ENCODE measurements around the gene SLC41A3.
"Not testable (repeated sequence)": the region's sequence is repeated elsewhere in the genome, so short reads cannot be mapped to it uniquely, and the experiment has no call there.

Gene SLC41A3

DNA sequence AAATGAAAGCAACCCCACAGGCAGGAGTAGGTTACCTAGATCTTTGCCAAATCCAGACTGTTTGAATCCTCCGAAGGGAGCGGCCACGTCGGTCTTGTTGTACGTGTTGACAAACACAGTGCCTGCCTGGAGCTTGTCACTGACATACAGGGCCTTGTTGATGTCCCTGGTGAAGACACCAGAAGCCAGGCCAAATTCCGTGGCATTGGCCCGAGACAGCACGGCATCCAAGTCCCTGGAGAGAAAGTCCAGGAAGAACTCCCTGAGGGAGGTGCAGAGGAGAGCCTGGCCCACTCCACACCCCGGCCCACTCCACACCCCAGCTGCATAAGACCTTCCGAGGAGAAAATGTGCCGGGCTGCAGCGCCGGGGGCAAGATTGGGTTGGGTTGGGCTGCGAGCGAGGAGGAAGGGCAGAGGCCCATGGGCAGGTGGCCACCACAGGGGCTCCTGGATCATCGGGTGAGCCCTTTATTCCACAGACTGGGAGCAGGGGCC is 21.8 kb upstream of the SLC41A3 start:
- no peak for DNase-seq

DNA sequence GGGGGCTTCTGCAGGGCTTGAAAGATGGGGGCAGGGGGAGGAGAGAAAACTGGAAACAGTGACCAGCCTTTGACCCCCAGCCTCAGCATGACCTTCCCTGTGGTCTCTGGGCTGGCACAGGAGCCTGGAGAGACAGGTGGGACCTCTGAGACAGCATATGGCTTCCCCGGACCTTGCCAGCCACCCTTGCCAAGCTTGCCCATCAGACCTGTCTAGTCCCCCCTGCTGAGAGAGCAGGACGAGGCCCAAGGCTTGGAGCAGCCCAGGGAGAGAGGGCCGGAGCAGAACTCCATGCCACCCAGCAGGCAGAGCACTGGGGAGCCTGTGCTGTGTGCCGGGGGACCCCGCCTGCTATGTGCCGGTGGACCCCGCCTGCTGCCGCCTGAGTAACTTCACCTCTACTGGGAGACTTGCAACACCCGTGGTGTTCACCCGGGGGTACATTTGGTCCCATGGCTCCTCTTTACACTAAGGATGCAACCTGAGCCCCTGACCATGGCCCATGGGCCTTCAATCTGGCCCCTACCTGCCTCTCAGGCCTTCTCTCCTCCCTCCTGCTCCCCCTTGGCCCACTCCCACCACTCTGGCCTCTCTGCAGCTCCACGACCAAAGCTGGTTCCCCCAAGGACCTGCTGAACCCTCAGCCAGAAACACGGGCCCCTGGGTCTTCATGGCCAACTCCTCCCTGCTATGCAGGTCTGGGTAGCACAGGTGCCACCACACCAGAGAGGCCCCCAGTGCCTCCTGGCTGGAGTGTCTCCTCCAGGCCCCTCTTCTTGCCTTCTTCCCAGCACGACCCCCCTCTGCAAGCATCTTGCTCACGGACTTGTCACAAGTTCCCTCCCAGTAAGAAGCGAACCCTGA is 21.1 kb upstream of the SLC41A3 start:
- DNase-seq = no peak

DNA sequence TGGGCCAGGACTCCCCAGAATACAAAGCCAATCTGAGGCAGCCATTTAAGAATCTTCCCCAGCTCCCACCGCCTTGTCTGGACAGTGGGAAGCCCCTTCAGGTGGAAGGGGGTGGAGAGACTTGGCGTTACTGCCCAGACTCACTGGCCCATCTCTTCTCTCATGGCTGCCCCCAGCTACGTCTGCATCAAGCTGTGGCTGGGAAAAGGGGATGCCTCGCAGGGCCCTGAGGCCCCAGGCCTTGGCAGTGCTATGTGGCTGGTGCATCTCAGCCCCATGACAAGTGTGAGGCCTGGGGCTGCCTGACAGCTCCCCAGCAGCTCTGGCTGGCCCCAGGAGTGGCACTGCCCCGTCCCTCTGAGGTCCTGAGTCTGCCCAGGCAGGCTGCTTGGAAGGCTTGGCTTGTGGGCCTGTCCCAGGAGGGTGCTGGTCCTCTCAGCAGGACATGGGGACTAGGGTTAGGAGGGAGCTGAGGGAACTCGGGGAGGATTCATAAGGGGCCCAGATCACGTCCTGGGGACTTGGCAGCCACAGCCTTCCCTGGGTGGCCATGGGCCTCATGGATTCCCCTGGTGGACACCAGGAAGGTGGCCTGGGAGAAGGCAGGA is 20.2 kb upstream of the SLC41A3 start:
- DNase-seq = no peak

DNA sequence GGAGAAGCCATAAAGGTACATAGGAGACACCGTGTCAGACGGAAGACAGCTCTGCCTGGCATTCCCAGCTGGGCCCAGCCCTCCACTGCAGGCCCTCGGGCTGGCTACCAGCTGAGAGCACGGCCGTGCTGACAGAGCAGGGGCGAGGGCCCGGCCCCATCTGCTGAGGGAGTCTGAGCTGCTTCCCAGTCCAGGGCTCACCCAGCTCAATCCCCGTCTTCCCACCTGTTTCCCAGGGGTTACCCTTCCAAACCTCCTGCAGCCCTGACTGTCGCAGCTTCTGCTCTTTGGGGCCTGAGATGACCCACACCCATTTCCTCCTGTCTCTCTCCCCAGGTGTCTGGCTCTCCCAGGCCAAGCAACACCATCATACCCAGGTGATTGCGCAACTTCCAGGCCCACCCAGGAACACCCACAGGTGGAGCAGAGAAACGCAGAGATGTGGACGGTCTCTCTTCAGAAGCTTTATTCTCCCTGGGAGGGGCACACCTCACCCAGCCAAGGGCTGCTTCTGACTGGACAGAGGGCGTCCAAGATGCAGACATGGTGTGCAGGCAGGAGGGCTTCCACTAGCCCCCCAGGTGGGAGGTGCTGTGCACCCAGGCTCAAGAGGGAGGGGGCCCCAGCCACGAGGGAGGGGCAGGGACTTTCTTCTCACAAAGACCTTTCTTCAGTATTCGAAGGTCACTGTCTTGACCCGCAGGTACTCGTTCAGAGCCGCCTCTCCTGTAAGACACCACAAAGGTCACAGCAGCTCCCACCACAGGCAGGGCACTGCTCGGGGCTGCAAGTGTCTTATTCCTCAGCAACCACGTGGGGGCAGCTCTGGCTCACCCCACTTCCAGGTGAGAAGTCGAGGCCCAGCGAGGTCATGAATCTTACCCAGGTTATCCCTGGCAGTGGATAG is 19.4 kb upstream of the SLC41A3 start:
- DNase-seq = no peak

DNA sequence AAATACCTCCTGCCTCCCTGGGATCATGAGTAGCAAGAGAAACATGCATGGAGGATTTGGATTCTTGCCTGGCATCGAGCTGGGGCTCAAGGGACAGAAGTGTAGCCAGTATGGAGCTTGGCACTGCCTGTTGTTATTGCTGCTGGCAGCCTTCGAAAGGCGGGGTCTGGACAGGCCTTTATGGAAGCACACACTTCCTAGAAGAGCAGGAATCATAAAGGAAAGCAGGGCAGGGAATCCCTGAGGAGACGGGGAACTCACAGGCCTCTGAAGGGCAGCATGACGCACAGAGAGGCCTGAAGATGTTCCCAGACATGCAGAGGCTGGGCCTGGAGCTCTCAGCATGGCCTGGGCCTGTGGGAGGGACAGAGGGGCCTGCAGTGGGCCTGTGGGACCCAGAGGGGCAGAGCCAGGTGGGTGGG is 18.6 kb upstream of the SLC41A3 start:
- no peak for DNase-seq

DNA sequence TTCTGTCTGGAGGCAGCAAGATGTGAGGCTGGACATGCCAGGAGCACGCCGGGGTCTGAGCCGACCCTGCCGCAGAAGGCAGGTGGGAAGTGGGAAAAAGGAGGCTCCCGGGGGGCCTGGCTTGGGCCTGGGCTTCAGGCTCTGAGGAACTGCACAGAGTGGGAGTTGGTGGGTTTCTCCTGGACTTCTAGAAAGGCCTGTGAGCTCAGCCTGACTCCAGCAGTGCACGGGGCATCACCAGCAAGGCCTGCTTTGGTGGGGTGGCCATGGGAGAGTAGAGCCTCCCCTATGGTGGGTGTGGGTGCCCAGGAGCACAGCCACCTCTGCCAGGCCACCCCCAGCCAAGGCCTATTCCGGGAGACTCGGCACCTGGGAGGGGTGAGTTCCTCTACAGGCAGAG is 18.1 kb upstream of the SLC41A3 start:
- no peak for DNase-seq

DNA sequence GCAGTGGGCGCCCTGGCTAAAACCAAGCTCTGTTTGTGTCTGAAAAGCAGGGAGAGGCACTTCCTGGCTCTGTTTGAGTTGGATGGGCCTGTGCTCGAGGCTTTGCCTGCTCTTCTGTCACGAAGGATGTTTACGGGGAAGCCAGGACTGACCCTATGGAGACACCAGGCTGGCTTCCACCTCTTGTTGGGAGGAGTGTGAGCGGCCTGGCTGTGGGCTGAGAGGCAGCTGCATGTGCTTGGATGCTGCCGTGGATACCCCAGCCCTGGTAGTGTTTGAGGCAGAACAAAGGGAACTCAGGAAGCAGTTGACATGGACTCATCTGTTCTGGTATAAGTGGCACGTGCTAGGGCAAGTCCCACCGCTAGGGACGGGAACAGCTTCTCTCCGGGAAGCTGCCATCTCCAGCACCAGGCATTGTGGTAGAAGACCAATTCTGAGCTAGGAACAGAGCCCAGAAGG is 17.6 kb upstream of the SLC41A3 start:
- no peak for DNase-seq

DNA sequence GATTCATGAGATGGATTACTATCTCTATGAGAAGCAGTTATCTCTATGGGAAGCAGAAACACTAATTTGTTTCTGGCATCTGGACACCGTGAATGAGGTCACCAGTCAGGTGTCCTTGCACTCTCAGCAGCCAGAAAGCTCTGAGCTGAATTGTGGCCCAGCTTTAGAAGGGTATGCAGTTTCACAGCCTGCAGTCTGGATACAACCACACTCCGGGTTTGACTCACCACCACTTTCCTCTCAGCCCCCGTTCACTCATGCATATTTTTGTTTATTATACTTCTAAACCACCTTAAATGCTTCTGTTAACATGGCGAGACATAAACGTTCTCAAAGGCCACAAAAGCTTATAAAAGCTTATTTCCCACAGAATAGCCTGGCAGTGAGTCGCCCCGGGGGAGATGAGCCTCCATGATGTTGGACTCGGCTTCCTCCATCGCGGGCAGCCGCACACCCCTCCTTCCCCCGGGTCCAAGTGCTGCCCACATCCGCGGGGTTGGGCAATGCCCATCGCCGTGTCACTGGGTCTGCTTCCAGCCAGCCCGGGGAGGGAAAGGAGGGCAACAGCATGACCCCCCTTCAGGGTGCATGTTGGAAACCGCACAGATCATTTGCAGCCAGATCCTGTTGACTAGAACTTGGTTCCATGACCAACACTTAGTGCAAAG is 16.8 kb upstream of the SLC41A3 start:
- DNase-seq = no peak

DNA sequence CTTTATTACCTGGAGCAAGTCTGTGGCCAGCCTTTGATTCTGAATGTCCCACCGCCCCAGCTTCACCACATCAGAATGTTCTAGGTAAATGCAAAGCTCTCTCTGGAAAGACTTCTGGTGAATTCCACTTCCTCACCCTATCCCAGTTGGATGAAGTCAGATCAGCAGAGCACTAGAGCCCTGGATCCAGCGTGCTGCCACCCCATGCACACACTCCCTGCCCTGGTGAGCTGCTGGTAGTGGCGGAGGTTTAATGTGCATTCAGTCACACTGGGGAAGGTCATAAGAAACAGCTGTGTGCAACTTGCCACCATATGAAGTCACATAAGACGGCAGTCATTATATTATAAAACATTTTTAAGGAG is 16.3 kb upstream of the SLC41A3 start:
- DNase-seq = no peak

DNA sequence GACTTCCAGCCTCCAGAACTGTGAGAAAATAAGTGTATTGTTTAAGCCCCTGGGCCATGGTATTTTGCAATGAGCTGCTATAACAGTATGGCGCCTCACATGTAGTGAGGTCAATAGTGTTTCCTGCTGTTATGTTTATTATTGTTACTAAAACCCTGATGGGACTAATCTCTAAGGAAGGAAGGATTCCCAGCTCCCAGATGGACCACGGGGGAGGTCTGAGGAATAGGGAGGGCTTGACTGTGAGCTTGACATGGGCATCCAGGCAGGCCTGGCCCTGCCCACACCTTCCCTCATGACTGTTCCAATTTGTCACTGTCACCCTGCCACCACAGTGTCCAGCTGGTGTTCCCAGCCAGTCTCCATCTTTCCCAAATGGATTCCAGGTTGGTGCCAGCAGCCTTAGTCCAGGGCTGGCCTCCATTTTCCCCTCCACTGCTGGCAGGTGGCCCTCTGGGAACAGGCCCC is 14.5 kb upstream of the SLC41A3 start:
- no peak for DNase-seq

DNA sequence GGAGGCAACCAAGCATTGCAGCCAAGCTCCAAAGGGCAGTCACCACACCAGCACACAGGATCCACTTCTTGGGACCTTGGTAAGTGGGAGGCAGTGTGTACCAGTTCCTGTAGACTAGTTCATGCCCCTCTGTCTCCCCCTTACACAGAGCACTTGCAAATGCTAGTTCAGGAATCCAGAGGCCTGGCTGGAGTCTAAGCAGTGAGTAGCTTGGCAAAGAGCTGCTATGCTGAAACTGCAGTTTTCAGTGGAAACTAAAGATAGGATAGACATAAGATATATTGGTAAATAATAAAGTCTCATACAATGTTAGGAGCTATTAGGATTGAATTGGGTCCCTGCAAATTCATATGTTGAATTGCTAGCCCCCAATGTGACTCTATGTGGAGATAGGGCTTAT is 13.9 kb upstream of the SLC41A3 start:
- DNase-seq = no peak

DNA sequence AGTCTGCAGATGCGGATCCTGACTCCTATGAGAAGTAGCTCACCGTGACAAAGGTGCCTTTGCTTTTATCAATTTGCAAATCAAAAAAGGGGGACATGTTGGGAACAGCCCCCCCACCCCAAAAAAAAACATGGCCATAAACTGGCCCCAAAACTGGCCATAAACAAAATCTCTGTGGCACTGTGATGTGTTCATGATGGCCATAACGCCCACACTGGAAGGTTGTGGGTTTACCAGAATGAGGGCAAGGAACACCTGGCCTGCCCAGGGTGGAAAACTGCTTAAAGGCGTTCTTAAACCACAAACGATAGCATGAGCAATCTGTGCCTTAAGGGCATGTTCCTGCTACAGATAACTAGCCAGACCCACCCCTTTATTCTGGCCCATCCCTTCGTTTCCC is 12.3 kb upstream of the SLC41A3 start:
- DNase-seq = not testable (repeated sequence)

DNA sequence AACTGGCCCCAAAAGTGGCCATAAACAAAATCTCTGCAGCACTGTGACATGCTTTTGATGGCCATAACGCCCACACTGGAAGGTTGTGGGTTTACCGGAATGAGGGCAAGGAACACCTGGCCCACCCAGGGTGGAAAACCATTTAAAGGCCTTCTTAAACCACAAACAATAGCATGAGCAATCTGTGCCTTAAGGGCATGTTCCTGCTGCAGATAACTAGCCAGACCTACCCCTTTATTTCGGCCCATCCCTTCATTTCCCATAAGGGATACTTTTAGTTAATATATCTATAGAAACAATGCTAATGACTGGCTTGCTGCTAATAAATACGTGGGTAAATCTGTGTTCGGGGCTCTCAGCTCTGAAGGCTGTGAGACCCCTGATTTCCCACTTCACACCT is 8.2 kb upstream of the SLC41A3 start:
- not testable (repeated sequence) for DNase-seq

DNA sequence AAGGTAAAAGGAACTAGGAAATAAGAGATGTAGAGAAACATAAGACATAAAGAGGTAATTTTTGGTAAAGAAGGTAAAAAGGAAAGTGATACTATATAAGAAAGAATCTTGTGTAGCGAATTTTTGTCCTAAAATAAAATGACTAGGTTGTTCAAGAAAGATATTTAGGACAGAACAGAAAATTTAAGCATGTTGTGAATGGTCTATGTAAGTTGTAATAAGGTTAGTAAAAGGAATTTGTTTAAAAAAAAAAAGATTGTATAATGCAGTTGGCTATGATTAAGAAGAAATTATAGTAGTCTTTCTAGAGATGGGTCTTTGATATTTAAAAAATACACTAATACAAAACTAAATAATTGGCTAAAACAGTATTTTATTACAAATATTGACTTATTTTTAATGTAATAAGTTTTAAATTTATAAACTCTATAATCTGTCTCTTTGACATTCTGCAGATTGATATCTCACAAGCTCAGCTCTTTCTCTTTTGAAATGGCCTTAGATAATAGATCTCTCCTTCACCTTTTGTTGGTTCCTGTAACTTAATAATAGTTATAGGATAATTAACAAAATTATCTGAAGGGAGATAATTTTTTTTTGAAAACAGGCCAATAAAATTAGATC is 3.7 kb upstream of the SLC41A3 start:
- DNase-seq = no peak

DNA sequence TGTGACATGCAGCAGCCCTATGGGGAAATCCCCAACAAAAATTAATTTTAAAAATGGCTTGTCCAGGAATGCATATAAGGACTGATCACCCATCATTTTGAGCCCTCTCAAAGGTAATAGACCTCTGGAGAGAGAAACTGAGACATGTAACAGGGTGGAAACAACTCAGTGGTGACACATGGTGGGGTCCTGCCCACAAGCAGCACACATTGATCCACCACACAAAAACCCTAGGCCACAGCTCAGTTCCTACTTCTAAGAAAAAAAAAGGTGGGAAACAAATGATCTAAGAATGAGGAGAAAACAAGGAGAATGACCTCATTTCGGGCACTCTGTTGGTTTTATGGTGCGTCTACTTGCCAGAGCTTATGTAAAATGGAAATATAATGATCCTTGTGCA is 1.9 kb upstream of the SLC41A3 start:
- DNase-seq = no peak

DNA sequence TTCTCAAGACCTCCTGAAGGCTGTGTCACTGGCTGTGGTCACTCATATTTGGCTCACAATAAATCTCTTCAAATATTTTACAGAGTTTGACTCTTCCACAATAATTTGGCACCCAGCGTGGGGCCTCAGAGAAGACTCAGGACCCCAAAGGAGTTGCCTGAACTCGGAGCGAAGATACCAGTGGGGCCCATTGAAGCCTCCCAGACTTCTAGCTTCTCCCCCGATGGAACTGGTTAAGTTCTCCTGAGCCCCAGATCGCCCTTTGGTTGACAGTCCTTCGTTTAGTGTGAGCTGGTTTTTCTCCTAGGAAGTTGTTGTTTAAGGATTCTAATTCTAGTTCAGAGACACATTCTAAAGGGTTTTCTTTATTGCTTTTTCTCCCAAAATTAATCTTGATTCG is 1.4 kb upstream of the SLC41A3 start:
- DNase-seq = no peak

DNA sequence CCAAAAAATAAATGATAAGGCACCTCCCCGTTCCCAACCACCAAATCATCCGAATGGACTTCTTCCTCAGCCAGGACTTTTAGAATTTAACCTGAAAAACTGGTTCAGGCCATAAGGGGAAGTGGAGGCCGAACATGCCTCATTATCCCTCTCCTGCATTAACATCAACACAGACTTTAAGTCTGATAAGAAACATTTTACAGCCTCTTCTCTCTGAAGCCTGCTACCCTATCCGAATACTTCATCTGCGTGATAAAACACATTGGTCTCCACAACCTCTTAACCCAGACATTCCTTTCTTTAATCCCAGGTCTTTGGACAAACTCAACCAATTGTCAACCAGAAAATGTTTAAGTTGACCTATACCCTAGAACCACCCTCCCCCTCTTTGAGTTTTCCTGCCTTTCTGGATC is 850 bp upstream of the SLC41A3 start:
- DNase-seq = no peak

DNA sequence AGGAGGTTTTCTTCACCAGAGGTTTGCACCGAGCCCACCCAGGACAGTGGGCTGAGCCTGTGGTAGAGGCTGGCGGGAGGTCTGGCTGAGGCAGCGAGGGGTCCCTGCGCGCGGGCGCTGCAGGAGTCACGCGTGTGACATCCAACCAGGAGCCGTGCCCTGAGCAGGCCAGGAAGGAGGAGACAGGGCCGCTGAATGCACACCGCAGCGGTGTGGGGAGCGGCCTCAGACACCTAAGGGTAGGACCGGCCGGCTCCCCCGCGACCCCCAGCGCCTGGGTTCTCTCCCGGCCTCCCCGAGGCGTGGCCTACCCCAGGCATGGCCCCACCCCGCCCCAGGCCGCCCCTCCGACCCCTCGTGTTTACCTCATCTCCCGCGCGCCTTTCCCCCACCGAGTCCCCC is 412 bp downstream of the SLC41A3 start:
- no peak for DNase-seq

DNA sequence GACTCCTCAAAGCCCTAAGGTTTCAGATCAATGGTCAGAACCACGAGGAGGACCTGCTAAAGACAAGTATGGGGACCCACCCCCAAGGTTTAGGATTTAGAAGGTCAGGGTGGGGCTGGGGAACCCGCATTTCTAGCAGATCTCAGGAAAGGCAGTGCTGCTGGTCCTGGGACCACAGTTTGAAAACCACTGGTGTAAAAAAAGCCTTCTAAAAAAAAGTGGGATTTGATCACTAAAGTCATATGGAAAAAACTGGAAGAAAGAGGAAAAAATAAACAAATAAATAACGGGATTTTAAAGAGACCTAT is 832 bp downstream of the SLC41A3 start:
- DNase-seq = no peak

DNA sequence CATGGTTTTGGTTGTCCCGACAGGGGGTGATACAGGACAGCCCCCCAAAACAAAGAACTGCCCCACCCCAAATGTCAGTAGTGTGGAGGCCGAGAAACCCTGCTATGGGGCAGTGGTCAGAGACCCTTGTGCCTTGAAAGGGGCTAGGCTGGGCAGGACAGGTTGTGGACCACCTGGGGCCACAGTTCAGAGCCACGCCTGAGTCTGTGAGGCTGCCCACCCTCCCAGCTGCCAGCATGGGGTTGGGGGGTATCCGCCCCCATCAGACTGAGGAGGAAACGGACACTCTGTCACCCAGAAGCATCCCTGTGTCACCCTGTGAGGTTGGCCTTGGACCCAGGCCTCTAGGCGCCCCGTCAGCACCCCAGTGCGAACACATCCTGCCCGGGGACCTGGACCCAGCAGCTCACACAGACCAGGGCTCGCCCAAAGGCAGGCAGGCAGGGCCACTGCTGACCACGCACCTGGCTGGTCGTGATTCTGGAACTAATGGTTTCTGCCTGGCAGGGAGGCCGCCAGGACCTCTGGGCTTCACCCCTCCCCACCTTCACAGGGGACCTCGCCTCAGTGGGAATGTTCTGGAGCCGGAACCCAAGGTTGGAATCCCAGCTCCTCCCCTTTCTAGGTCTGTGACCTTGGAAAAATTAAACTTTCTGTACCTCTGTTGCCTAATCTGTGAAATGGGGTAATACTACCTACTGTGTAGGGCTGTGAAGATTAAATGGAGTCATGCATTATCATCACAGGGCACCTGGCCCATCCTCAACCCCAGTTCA is 1.4 kb downstream of the SLC41A3 start:
- DNase-seq = no peak

DNA sequence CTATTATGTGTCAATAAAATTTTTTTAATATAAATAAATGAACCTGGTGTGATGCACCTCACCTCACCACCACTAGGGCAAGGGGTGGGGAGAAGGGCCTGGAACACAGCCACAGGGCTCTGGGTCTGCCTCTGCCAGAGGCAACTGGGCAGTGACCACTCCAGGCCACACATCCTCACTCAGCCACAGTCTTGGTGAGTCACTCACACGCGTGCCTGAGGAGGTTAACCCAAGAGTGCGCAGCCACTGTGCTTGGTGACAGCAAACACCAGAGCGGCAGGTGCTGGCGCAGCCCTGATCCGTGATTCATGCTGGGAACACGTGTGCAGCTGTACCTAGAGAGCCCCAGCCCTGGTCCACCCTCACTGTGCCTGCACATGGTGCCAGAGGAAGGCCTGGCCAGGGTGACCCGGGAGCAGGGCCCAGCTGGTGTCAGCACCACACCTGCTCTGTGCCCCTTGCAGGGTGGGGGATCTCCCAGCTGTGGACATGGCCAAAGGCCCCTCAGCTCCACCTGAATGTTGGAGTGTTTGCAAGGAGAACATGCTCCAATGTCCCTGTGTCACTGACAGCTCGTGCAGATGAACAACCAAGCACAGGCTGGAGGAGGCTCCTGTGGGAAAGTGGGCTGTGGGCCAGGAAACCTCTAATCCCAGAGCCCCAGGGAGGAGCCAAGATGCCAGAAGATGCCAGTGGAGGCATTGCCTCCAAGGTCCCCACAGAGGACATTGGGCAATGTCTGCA is 2.1 kb downstream of the SLC41A3 start:
- no peak for DNase-seq
